ENCODE results near the gene CLTRN.
"Not testable (repeated sequence)": the region's sequence is repeated elsewhere in the genome, so short reads cannot be mapped to it uniquely, and the experiment has no call there.

CLTRN gene

DNA sequence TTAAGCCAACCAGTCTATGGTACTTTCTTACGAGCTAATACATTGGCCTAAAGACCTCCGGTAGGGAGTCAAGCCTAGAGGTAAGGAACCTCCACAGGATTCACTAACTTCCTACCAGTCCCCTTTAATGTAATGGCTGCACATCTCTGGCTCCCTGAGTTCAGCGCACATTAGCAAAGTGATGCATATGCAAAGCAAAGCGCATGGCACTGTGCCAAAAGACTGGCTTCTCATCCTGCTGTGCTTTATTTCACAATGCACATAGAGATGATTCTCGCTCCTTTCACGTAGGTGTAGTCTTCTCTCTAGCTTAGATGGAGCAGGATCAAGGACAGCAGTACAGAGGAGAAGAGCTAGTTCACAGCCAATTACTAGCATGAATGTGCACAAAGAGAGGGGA is 14.6 kb upstream of the CLTRN start:
- Histone ChIP-seq H3K9ac (ENCODE audit: low read length in 2 of 2) (no peak overlapping the region), H3K9me3 (ENCODE audit: control insufficient read depth in 2 of 2, low read length in 2 of 2) (no peaks in the 10 kb centered on the region), H3K4me1 (ENCODE audit: control insufficient read depth, insufficient read depth, low read length) (peaks cover 12% of the 10 kb centered on the region), H3K27me3 (ENCODE audit: control insufficient read depth in 1 of 2, insufficient read depth in 2 of 2, low read length in 2 of 2) (no peaks in the 10 kb centered on the region), H3K4me3 (ENCODE audit: low read length in 2 of 2) (no peak overlapping the region), H3K36me3 (ENCODE audit: control insufficient read depth in 2 of 2, insufficient read depth in 2 of 2, low read length in 2 of 2) (peaks cover 5 to 14% of the 10 kb centered on the region in 2 donors), H3K27ac (ENCODE audit: low read length) (no peak overlapping the region)

DNA sequence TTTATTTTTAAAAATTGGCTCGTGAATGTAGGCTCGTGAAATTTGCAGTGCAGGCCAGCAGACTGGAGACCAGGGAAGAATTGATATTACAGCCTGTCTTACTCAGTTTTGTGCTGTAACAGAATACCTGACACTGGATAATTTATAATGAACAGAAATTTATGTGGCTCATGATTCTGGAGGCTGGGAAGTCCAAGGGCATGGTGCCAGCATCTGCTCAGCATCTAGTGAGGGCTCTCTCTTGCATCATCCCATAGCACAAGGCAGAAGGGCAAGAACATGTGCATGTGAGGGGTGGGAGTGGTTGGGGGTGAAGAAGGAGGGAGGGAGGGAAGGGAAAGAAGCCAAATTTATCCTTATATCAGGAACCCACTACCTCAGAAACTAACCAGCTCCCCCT is 13.7 kb upstream of the CLTRN start:
- H3K27ac ChIP-seq (ENCODE audit: low read length): no peak overlapping the region
- no peak overlapping the region for H3K4me3 ChIP-seq (ENCODE audit: low read length in 2 of 2)
- H3K36me3 ChIP-seq (ENCODE audit: control insufficient read depth in 2 of 2, insufficient read depth in 2 of 2, low read length in 2 of 2): peaks cover 5 to 14% of the 10 kb centered on the region in 2 donors
- peaks cover 16% of the 10 kb centered on the region for H3K4me1 ChIP-seq (ENCODE audit: control insufficient read depth, insufficient read depth, low read length)
- H3K9ac ChIP-seq (ENCODE audit: low read length in 2 of 2): no peak overlapping the region
- no peaks in the 10 kb centered on the region for H3K27me3 ChIP-seq (ENCODE audit: control insufficient read depth in 1 of 2, insufficient read depth in 2 of 2, low read length in 2 of 2)
- no peaks in the 10 kb centered on the region for H3K9me3 ChIP-seq (ENCODE audit: control insufficient read depth in 2 of 2, low read length in 2 of 2)

- Histone ChIP-seq H3K9me3 (ENCODE audit: control insufficient read depth in 2 of 2, low read length in 2 of 2) (no peaks in the 10 kb centered on the region), H3K9ac (ENCODE audit: low read length in 2 of 2) (no peak overlapping the region), H3K4me3 (ENCODE audit: low read length in 2 of 2) (no peak overlapping the region), H3K4me1 (ENCODE audit: control insufficient read depth, insufficient read depth, low read length) (peaks cover 16% of the 10 kb centered on the region), H3K27me3 (ENCODE audit: control insufficient read depth in 1 of 2, insufficient read depth in 2 of 2, low read length in 2 of 2) (no peaks in the 10 kb centered on the region), H3K27ac (ENCODE audit: low read length) (no peak overlapping the region), H3K36me3 (ENCODE audit: control insufficient read depth in 2 of 2, insufficient read depth in 2 of 2, low read length in 2 of 2) (peaks cover 5 to 14% of the 10 kb centered on the region in 2 donors)
These were observed 12.3 kb upstream of the CLTRN start for GRCh38 chrX:15676886-15677285.

DNA sequence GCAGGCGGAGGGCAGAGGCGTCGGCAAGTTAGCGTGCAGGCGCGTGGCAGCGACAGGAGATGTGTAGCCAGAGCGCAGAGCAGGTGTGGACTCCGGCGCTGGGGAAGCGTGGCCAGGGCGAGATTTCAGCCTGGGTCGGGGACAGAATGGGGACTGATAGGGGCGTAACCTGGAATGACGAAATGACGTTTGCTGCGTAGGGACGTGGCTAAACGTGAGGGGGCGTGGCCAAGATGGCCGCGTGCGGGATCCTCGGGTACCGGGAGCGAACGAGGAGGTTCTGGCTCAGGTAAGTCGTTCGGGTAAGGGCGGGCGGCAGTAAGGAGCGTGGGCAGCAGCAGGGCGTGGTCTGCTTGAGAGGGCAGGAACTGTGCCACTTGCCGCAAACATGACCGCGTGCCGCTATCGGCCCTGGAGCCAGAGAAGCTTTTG is 10.9 kb upstream of the CLTRN start:
- H3K4me3 ChIP-seq (ENCODE audit: low read length in 2 of 2): peak overlapping the region; percentile 80 to 99
- H3K4me1 ChIP-seq (ENCODE audit: control insufficient read depth, insufficient read depth, low read length): peaks cover 16% of the 10 kb centered on the region
- peak overlapping the region; percentile 99 for H3K27ac ChIP-seq (ENCODE audit: low read length)
- no peaks in the 10 kb centered on the region for H3K9me3 ChIP-seq (ENCODE audit: control insufficient read depth in 2 of 2, low read length in 2 of 2)
- H3K27me3 ChIP-seq (ENCODE audit: control insufficient read depth in 1 of 2, insufficient read depth in 2 of 2, low read length in 2 of 2): no peaks in the 10 kb centered on the region
- H3K36me3 ChIP-seq (ENCODE audit: control insufficient read depth in 2 of 2, insufficient read depth in 2 of 2, low read length in 2 of 2): peaks cover 5 to 7% of the 10 kb centered on the region in 2 donors
- peak overlapping the region; percentile 94 to 99 for H3K9ac ChIP-seq (ENCODE audit: low read length in 2 of 2)

DNA sequence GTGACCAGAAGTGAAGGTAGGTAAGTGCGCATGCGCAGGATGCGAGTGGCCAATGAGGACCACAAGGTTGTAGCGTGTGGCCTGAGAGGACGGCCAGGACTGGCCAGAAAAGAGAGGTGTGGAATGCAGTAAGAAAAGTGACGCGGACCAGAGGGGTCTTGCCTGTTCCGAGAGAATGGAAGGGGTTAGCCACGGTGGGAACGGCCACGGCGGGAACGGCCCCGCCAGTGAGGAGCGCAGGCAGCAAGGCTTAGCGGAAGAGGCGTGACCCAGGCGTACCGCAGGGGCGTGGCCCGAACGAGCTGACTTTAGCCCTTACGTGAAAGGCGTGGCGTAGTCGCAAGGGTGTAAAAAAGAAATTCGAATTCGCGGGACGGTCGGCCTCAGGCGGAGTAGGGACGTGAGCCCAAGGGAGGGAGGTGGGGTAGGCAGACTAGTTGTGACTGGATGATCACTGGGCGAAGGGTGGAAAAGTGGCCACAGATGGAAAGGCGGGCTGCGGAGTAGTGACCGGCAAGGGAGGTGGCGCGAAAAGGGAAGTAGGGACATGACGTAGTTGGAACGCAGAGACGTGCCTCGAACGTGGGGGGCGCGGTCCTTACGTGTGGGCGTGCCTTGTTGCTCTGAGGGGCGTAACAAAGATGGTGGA is 10.4 kb upstream of the CLTRN start:
- Histone ChIP-seq H3K9me3 (ENCODE audit: control insufficient read depth in 2 of 2, low read length in 2 of 2) (no peaks in the 10 kb centered on the region), H3K27me3 (ENCODE audit: control insufficient read depth in 1 of 2, insufficient read depth in 2 of 2, low read length in 2 of 2) (no peaks in the 10 kb centered on the region), H3K36me3 (ENCODE audit: control insufficient read depth in 2 of 2, insufficient read depth in 2 of 2, low read length in 2 of 2) (peaks cover 5% of the 10 kb centered on the region in 2 donors), H3K9ac (ENCODE audit: low read length in 2 of 2) (peak overlapping the region; percentile 94 to 99), H3K4me1 (ENCODE audit: control insufficient read depth, insufficient read depth, low read length) (peaks cover 16% of the 10 kb centered on the region), H3K4me3 (ENCODE audit: low read length in 2 of 2) (peak overlapping the region; percentile 80 to 99), H3K27ac (ENCODE audit: low read length) (peak overlapping the region; percentile 99)

DNA sequence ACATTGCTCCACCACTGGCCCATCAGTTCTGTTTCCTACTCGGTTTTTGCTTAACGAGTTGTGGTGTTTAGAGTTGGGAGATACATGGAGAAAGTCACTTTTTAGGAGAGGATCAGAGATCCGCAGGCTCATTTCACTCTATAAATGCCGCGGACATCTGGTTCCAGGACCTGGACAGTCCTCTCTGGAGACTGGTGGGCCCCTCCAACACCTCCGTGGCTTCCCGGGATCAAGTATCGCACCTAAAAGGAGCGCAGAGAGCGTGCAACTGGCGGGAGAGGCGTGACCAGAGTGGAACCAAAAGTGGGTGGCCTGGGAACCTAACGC is 9.9 kb upstream of the CLTRN start:
- H3K9me3 ChIP-seq (ENCODE audit: control insufficient read depth in 2 of 2, low read length in 2 of 2): no peaks in the 10 kb centered on the region
- H3K4me3 ChIP-seq (ENCODE audit: low read length in 2 of 2): peak overlapping the region; percentile 80 to 99
- peaks cover 5% of the 10 kb centered on the region in 2 donors for H3K36me3 ChIP-seq (ENCODE audit: control insufficient read depth in 2 of 2, insufficient read depth in 2 of 2, low read length in 2 of 2)
- H3K9ac ChIP-seq (ENCODE audit: low read length in 2 of 2): peak overlapping the region; percentile 94 to 99
- H3K4me1 ChIP-seq (ENCODE audit: control insufficient read depth, insufficient read depth, low read length): peaks cover 16% of the 10 kb centered on the region
- peak overlapping the region; percentile 99 for H3K27ac ChIP-seq (ENCODE audit: low read length)
- H3K27me3 ChIP-seq (ENCODE audit: control insufficient read depth in 1 of 2, insufficient read depth in 2 of 2, low read length in 2 of 2): no peaks in the 10 kb centered on the region

DNA sequence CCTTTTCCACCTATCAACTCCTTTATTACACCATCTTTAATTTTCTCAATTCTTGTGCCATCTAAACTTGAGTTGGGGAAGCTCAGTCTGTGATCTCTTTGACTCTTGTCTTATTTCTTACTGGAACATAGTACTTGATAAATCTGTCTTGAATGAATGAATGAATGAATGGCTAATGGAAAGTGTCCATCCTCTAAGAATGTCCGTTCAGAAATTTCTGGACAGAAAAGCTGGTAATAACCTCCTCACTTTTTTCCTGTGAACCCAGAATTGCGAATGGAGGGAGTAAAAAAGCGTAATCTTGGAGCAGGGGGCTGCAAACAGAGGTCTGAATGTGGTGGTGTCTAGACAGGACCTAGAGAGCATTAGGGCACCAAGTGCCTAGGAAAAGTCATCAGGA is 9.4 kb upstream of the CLTRN start:
- Histone ChIP-seq H3K9me3 (ENCODE audit: control insufficient read depth in 2 of 2, low read length in 2 of 2) (no peaks in the 10 kb centered on the region), H3K36me3 (ENCODE audit: control insufficient read depth in 2 of 2, insufficient read depth in 2 of 2, low read length in 2 of 2) (peaks cover 0 to 1% of the 10 kb centered on the region in 2 donors), H3K27me3 (ENCODE audit: control insufficient read depth in 1 of 2, insufficient read depth in 2 of 2, low read length in 2 of 2) (no peaks in the 10 kb centered on the region), H3K9ac (ENCODE audit: low read length in 2 of 2) (peak overlapping the region; percentile 94 to 99), H3K4me1 (ENCODE audit: control insufficient read depth, insufficient read depth, low read length) (peaks cover 16% of the 10 kb centered on the region), H3K4me3 (ENCODE audit: low read length in 2 of 2) (peak overlapping the region; percentile 80 to 99), H3K27ac (ENCODE audit: low read length) (peak overlapping the region; percentile 99)

- no peak overlapping the region for H3K4me3 ChIP-seq (ENCODE audit: low read length in 2 of 2)
- no peak overlapping the region for H3K9ac ChIP-seq (ENCODE audit: low read length in 2 of 2)
- H3K27me3 ChIP-seq (ENCODE audit: control insufficient read depth in 1 of 2, insufficient read depth in 2 of 2, low read length in 2 of 2): no peaks in the 10 kb centered on the region
- H3K9me3 ChIP-seq (ENCODE audit: control insufficient read depth in 2 of 2, low read length in 2 of 2): no peaks in the 10 kb centered on the region
- H3K4me1 ChIP-seq (ENCODE audit: control insufficient read depth, insufficient read depth, low read length): peaks cover 16% of the 10 kb centered on the region
- H3K36me3 ChIP-seq (ENCODE audit: control insufficient read depth in 2 of 2, insufficient read depth in 2 of 2, low read length in 2 of 2): no peaks in the 10 kb centered on the region
- no peak overlapping the region for H3K27ac ChIP-seq (ENCODE audit: low read length)
These were observed 8.3 kb upstream of the CLTRN start for GRCh38 chrX:15672881-15673280.

DNA sequence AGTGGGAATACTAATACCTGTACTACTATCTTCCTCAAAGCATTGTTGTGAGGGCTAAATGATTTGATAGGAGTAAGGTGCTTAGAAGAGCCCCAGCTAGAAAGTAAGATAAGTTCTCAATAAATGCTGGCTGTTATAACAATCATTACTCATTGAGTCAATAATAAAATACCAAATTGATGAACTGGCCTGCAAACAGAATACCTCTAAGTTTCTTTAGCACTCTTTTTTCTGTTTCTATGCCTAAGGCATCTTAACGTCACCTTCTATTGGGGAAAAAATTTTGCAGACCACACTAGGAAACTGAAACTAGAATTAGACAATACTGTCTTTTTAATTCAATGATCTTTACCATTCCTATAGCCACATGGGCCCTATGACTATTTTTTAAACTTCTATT is 1.2 kb downstream of the CLTRN start:
- H3K27me3 ChIP-seq (ENCODE audit: control insufficient read depth in 1 of 2, insufficient read depth in 2 of 2, low read length in 2 of 2): peaks cover 0 to 30% of the 10 kb centered on the region in 2 donors
- H3K9me3 ChIP-seq (ENCODE audit: control insufficient read depth in 2 of 2, low read length in 2 of 2): no peaks in the 10 kb centered on the region
- no peaks in the 10 kb centered on the region for H3K36me3 ChIP-seq (ENCODE audit: control insufficient read depth in 2 of 2, insufficient read depth in 2 of 2, low read length in 2 of 2)
- H3K4me3 ChIP-seq (ENCODE audit: low read length in 2 of 2): no peak overlapping the region
- H3K4me1 ChIP-seq (ENCODE audit: control insufficient read depth, insufficient read depth, low read length): no peaks in the 10 kb centered on the region
- no peak overlapping the region for H3K27ac ChIP-seq (ENCODE audit: low read length)
- H3K9ac ChIP-seq (ENCODE audit: low read length in 2 of 2): no peak overlapping the region

DNA sequence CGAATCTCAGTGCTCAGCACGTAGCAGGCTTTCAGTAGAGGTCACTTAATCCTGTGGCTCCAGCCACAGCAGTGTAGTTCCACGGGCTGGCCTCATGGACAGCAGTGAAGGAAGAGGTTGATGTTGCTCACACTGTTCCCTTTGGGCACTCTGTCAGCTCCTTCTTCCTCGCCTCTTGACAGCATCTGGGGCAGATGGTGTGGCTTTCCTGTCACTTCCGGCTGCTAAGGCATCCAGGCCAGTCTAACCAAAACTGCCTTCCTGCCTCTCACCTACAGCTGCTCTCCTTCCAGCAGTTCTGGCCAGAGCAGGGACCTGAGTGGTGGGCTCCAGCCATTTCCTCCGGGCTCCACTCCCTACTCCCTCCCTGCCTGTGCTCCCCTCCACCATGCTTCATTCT is 9.8 kb downstream of the CLTRN start:
- H3K27me3 ChIP-seq (ENCODE audit: control insufficient read depth in 1 of 2, insufficient read depth in 2 of 2, low read length in 2 of 2): peaks cover 0 to 14% of the 10 kb centered on the region in 2 donors
- H3K9me3 ChIP-seq (ENCODE audit: control insufficient read depth in 2 of 2, low read length in 2 of 2); H3K4me1 ChIP-seq (ENCODE audit: control insufficient read depth, insufficient read depth, low read length); H3K27ac ChIP-seq (ENCODE audit: low read length); H3K9ac ChIP-seq (ENCODE audit: low read length in 2 of 2); H3K36me3 ChIP-seq (ENCODE audit: control insufficient read depth in 2 of 2, insufficient read depth in 2 of 2, low read length in 2 of 2); H3K4me3 ChIP-seq (ENCODE audit: low read length in 2 of 2): not testable (repeated sequence)

DNA sequence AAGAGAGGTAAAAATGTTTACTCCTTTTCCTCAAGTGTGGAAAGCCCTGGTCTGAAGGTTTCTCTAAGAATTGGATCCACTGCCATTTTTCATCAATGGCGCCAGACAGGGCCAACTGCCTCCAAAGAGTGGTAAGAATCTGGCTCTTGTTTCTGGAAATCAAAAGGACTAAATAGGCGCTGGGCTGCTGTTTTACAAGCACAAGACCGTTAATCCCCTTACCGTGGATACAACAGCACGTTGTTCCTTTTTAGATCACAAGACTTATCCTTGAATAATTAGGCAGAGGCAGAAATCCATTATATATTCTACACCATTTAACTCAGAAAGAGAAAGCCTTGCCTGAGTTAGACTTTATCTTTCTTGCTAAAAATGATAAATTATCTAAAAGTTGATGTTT is 10.6 kb downstream of the CLTRN start:
- no peak overlapping the region for H3K4me3 ChIP-seq (ENCODE audit: low read length in 2 of 2)
- no peaks in the 10 kb centered on the region for H3K36me3 ChIP-seq (ENCODE audit: control insufficient read depth in 2 of 2, insufficient read depth in 2 of 2, low read length in 2 of 2)
- peaks cover 0 to 2% of the 10 kb centered on the region in 2 donors for H3K9me3 ChIP-seq (ENCODE audit: control insufficient read depth in 2 of 2, low read length in 2 of 2)
- no peak overlapping the region for H3K27ac ChIP-seq (ENCODE audit: low read length)
- peaks cover 0 to 13% of the 10 kb centered on the region in 2 donors for H3K27me3 ChIP-seq (ENCODE audit: control insufficient read depth in 1 of 2, insufficient read depth in 2 of 2, low read length in 2 of 2)
- no peak overlapping the region for H3K9ac ChIP-seq (ENCODE audit: low read length in 2 of 2)
- no peaks in the 10 kb centered on the region for H3K4me1 ChIP-seq (ENCODE audit: control insufficient read depth, insufficient read depth, low read length)
